Measurements from ENCODE around the gene MARCHF6. TPM values are rescaled to one million over a fixed set of nuclear protein-coding genes. Genes with fewer than 3 reads are reported as not detected.

Gene MARCHF6
- total and polyA plus RNA-seq, 2 of the 8 experiments (the other 6 are each of a cell fraction or from before 2014, with no cell fraction given), result 93.1 to 118 TPM

DNA sequence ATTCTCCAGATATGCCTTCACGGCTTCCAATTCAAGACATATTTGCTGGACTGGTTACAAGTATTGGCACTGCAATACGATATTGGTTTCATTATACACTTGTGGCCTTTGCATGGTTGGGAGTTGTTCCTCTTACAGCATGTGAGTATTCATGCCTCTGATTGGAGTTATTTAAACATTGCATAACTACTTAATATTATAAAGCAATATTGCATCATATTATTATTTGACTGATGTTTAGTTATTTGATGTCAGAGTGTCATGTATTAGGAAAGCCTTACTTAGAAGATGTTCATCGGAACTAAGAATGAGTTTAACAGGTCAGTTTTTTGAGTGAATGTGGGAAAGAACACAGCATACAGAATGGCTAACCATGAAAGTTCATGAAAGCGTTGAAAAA, 28.3 kb downstream of the MARCHF6 start (continued):
- TF ChIP-seq EP300 (IDR thresholded peaks at IDR 0.05; ENCODE audit: borderline replicate concordance in 1 of 2, low read depth in 2 of 2, low read length in 2 of 2) (no peak), TCF12 (IDR thresholded peaks at IDR 0.05; ENCODE audit: low read depth, low read length) (no peak), POLR2AphosphoS5 (IDR thresholded peaks at IDR 0.05; ENCODE audit: low read depth, low read length) (no peak), PHF8 (conservative IDR thresholded peaks at IDR 0.05; ENCODE audit: low read depth, low read length) (no peak), SP4 (IDR thresholded peaks at IDR 0.05; ENCODE audit: low read length) (no peak)

Measured in H1 (cell line).